NCI-H2196 treated with DMSO at 0.1 percent for 48 hours (cell line): ENCODE data around the gene FUT4.
A peak's percentile ranks its signal among the peaks of the same experiment; 100 is the strongest.
"Not testable (repeated sequence)": the region's sequence is repeated elsewhere in the genome, so short reads cannot be mapped to it uniquely, and the experiment has no call there.

ENCODE experiments used
- DNase-seq: peaks from one replicate; lab custom pipeline; 2025; ENCODE audit not compliant: unreplicated experiment; lab: John Stamatoyannopoulos, UW

The FUT4 gene, protein sequence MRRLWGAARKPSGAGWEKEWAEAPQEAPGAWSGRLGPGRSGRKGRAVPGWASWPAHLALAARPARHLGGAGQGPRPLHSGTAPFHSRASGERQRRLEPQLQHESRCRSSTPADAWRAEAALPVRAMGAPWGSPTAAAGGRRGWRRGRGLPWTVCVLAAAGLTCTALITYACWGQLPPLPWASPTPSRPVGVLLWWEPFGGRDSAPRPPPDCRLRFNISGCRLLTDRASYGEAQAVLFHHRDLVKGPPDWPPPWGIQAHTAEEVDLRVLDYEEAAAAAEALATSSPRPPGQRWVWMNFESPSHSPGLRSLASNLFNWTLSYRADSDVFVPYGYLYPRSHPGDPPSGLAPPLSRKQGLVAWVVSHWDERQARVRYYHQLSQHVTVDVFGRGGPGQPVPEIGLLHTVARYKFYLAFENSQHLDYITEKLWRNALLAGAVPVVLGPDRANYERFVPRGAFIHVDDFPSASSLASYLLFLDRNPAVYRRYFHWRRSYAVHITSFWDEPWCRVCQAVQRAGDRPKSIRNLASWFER

DNA sequence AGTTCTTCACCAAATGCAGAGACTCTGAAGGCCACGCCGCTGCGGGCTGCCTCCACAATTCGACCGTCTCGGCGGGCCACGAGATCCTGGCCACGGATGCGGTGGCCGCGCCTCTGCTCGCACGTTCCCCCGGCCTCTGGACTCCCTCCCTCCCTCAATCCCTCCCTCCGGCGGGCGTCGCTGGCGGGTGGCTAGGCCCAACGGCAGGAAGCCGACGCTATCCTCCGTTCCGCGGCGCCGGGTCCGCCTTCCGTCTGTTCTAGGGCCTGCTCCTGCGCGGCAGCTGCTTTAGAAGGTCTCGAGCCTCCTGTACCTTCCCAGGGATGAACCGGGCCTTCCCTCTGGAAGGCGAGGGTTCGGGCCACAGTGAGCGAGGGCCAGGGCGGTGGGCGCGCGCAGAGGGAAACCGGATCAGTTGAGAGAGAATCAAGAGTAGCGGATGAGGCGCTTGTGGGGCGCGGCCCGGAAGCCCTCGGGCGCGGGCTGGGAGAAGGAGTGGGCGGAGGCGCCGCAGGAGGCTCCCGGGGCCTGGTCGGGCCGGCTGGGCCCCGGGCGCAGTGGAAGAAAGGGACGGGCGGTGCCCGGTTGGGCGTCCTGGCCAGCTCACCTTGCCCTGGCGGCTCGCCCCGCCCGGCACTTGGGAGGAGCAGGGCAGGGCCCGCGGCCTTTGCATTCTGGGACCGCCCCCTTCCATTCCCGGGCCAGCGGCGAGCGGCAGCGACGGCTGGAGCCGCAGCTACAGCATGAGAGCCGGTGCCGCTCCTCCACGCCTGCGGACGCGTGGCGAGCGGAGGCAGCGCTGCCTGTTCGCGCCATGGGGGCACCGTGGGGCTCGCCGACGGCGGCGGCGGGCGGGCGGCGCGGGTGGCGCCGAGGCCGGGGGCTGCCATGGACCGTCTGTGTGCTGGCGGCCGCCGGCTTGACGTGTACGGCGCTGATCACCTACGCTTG lies at the start of gene FUT4:
TSS of gene FUT4 (plus strand) at position 227 of the 951 bp plus-strand sequence. CDS start at position 440, 213 bp downstream.
- peak; percentile 77 for DNase-seq

DNA sequence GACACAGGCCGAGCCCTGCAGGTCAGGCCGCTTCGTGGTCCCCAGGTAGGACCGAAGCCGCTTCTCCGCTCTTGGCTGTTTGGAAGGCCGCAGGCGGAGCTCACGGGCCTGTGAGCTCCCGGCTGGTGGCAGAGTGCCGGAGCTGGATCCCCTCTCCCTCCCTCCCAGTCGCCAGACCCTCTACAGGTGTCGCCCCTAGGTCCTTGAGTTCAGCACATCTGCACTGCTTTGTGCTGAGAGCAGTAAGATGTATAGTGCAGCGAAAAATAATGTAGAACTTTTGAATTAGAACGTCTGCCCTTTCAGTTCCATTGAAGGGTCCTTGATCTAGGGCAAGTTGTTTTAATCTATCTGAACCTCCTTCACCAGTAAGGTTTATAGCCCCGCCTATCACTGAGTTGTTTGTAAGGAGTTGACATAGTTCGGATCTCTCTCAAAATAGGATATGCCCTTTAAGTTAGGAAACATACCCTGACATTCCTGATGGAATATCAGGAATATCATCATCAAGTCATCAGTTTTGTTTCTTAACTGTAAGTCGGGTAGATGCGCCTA lies 49.5 kb upstream of the FUT4 start:
- no peak for DNase-seq

DNA sequence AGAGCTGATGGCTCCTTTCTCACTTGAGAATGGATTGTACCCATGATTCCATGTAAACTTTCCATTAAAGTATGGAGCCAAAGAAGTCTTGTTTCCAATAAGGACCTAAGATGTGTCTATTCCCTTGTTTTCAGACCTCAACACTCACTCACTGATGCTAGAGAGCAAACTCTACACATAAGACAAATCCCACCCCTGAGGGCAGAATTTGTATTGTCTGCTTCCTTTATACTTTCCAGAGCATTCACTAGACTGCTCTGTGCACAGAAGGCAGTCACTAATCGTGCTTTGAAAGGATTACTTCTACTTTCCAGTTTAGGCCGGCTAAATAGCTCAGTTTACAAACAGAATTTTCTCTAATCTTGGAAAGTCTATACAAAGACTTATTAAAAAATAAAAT lies 43.5 kb upstream of the FUT4 start:
- DNase-seq: no peak

DNA sequence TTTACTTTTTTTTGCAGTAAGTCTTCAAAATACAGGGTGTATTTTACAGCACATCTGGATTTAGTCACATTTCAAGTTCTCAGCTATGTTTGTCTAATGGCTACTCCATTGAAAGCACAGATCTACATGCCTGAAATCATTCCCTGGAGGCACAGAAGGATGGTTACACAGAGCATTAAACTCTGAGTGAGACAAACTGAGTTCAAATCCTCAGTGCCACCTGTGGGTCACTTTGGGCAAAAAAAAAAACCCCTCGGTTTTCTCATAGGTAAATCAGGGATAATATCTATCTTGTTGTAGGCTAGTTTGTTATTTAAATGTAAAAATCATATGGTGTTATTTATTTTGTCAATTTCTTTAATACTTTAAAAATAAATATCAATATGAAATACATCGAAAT lies 42.2 kb upstream of the FUT4 start:
- no peak for DNase-seq

DNA sequence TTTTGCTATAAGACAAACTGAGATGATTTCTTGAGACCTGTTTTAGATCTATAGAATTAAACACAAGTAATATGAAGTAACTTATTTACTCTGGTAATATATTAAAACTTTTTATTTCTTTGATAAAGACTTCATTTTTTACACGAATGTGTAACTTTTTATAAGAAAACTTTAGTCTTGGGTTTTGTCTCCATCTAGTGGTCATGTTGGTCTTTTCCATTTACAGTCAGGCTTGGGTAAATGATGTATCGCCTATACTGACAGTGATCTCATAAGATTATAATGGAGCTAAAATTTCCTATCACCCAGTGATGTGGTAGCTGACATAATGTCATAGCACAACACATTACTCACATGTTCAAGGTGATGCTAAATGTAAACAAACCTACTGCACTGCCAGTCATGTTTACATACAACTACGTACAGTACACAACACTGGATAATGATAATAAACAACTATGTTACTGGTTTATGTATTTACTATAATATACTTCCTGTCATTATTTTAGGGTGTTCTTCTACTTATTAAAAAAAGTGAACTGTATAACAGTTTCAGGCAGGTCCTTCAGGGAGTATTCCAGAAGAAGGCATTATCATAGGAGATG lies 38.9 kb upstream of the FUT4 start:
- no peak for DNase-seq

DNA sequence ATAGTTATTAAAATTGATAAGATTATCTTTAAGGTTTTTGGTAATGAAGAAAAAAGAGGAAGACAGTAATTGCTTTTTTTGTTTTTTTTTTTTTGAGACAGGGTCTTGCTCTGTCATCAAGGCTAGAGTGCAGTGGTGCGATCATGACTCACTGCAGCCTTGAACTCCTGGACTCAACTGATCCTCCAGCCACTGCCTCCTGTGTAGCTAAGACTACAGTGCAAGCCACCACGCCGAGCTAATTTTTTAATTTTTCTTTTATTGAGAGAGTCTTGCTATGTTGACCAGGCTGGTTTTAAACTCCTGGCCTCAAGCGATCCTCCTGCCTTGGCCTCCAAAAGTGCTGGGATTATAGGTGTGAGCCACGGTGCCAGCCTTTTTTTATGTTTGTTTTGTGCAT lies 37.2 kb upstream of the FUT4 start:
- not testable (repeated sequence) for DNase-seq

DNA sequence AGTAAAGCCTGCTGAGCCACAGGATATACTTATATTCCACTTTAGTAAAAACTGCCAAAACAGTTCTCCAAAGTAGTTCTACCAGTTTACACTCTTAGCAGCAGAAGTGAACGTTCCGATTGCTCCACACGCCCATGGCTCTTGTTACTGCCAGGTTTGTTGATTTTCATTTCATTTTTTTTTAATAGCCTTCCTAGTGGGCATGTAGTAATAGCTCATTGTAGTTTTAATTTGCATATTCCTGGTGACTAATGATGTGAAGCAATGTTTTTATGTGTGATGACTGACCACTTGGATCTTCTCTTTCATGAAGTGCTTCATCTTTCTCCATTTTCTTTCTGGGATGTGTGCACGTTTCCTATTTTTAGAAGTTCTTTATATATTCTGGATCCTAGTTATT lies 36.2 kb upstream of the FUT4 start:
- DNase-seq: no peak

DNA sequence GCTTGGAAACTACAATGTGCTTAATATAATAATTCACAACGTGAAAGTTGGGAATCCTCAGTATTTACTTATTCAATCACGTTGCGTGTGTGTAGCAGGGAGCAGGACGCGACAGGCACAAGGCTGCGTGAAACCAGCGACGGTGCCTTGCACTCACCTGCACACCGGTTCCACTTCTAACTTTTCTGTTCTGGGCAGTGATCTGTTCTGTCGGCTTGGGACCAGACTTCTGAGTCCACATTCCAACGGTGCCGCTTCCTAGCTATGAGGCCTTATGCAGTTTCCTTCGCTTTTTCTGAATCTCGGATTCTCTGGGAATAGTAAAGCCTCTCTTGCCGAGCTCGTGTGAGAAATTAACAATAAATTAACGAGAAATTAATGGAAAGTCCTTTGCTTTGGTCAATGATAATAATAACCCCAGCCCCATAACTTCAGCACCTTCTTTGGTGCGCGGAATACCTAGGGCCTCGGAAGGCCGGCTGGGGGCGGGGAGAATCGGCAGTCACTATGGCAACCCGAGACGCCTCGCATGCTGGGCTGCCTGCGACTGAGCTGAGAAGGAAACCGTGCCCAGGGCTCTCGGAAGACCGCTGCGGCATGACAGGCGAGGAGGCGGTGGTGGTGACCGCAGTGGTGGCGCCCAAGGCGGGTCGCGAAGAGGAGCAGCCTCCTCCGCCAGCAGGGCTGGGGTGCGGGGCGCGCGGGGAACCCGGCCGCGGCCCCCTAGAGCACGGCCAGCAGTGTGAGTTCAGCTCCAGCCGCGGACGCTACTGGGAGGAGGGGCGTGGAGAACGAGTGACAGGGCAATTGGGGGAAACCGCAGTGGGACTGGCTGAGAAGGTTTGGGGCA lies 31.6 kb upstream of the FUT4 start, which contains the start of gene C11orf97:
TSS of gene C11orf97 (plus strand) at position 530 of the 850 bp plus-strand sequence. CDS start at position 598, 68 bp downstream.
- DNase-seq: no peak

DNA sequence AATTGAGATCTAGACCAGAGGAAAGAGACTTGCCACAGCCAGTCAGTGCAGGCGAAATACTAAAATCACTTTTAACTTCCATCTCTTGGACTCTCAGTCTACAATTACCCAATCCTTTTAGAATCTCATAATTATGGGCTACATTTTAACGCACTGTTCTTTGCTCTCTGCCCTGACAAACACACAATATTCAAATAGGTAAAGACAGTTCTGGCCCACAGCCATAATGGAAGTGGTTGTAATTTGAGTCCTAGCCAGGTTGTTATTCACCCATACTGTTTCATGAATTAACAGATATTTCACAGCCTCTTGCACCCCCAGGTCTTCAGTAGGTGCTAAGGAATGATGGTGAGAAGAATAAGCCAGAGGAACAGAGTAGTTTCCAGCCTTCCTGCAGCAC lies 30.6 kb upstream of the FUT4 start:
- peak; percentile 36 for DNase-seq

DNA sequence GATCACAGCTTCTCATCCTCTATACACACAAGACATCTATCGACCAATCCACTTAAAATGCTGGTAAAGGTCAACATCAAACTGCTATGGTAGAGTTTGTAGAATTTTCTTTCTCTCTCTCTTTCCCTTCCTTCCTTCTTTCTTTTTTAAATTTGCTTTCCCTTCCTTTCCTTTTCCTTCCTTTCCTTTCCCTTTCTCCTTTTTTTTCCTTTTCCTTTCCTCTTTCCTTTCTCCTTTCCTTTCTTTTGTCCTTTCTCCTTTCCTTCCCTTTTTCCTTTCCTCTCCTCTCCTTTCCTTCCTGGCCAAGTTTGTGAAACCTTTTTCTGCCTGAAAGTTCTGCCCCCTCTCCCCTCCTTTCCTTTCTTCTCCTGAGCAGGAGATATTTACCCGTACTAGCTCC lies 28.3 kb upstream of the FUT4 start:
- DNase-seq: no peak

DNA sequence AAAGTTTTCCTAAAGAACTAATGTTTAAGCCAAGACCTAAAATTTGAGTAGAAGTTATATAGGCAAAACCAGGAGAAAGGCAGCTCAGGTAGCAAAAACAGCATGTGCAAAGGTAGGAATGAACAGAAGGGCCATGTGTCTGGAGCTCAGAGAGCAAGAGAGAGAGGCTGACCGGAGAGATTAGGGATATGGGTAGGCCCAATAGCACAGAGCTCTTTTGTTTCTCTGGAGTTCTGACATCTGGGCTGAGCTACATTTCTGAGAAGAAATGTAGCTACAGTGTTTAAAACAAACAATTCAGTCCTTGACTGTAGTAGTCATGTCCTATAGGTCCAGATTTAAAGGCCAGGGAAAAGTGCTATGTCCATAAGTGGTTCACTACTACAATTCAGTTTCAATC lies 27.0 kb upstream of the FUT4 start:
- no peak for DNase-seq

DNA sequence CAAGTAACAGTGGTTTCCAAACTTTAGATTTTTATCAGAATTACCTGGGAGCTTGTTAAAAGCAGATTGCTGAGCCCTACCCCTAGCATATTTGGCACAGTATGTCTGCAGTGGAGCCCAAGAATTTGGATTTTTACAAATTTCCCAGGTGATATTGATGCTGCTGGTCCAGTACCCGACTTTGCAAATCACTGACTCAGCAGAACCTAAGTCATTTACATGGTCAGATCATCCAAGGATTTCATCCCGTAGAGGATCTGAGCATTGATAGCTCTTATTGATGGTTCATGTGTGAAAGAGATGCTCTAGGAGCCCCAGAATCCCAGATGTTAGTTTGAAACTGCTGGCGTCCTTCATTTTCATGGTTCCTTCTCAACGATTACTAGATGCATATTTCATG lies 25.4 kb upstream of the FUT4 start:
- DNase-seq: no peak

DNA sequence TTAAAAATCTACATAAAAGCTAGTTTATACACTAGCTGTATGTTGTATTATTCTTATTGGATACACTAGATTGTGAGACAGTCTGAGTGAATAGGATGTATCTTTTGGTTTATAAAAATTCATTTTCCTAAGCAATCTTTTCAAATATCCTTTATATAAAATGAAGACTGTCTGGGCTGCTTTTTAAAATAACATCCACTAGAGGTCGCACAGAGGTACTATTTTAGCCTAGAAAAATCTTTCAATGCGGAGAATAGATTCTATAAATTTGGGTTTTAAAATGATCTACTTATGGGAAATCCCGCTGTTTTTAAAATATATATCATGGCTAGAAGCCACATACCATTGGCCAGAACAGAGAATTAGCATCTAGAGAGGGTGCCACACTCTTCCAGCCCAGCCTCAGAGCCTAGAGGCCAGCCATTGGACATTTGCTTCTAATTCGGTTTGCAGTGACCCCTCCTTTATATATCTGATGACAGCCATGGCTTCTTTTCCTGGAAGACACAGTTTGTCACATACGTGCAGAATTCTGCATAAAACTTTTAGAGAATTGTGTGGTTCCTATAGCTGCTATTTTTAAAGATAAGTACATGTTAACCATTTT lies 24.1 kb upstream of the FUT4 start:
- DNase-seq: no peak

DNA sequence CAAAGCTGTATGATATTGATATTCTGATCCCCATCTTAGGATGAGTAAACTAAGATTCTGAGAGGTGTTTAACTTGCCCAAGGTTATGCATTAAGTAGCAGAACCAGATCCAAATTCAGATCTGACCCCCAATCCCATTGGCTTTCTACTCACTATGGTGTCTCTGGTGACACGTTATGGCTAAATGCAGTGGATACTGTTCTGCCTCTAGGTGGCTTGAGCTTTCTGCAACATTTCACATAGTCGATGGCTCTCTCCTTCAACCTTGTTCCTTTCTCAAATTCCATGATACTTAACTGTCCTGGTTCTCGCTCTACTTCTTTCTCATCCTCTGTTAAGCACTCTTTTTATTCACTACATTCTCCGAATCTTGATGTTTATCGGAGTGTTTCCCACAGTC lies 22.0 kb upstream of the FUT4 start:
- no peak for DNase-seq

DNA sequence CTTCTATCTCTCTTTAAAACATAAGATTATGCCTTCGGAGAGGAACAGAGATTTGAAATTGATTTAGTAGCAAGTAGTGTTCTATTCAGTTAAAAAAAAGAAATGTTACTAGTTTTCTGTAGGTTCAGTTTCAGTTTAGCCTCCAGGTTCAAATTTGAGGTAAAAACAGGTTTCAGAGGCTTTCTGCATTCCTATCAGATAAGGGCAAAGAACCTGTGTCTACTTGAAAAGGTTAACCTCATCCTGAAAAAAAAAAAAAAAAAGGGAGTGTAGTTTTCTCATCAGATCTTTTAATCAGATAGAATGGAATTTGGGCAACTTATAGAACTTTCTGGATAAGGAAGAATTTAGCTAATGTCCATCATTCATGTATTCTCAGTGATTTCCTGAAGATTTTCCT lies 19.4 kb upstream of the FUT4 start:
- no peak for DNase-seq

DNA sequence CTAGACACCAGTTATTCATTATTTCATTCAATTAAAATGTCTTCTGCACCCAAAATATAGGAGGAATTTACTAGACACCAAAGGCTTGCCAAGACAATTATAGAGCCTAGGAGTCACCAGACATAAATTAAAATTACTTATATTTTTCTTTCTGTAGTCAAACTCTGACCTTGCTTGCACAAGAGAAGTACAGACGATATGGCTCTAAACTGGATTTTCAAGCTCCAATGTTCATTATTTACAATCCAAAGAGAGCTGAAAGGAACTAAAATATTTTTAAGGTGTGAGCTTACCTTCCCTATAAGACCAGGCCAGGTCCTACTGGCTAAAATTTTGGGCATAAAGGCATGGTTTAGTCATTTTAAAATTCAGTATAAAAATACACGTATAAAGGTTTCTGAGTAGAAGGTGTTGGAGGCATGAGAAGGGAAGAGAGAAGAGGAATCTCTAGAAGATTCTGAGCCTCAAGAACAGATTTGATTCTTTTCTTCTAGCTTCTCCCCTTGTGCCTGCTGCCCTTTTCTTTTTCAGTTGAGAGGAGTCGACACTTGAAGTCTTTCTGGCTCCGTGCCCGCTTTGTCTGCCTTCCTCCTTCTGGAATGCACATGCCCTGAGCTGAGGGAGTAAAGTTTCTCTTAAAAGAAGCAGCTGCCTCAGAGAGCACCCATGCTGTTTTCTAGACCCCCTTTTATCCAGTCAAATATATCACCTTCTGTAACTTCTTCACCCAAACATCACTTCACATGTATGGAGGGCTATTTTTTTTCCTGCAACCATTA lies 18.0 kb upstream of the FUT4 start:
- no peak for DNase-seq

DNA sequence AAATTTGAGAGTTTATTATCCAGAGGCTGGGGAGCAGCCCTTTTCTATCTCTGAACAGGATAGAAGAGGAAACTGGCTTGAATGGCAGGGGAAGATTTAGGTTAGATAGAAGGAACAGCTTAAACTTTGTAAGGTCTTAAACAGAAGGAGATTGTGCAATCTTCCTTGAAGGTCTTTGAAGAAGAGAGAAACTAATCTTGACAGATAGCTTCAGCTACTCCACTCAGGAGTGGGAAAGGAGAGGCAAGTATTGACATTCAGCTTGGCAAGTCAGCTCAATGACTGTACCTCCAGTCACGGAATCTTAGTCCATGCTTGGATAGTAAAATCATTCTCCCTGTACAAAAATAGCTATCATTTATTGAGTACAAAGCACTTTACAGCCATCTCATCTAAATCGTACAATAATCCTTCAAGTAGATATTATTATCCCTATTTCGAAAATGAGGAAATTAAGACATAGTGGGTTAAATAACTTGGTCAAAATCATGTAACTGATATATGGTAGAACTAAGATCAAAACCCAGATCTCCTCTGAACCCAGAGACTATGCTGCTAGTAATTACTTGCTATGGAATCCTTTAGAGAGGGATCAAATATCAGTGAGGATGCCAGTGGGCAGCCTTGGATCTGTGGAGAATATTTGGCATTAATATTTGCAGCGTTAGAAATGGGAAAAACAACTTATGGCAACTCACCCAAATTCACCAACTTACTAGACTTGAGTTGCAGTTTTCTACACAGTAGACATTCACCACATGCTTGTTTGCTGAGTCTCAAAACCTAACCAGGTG lies 16.9 kb upstream of the FUT4 start:
- DNase-seq: no peak

DNA sequence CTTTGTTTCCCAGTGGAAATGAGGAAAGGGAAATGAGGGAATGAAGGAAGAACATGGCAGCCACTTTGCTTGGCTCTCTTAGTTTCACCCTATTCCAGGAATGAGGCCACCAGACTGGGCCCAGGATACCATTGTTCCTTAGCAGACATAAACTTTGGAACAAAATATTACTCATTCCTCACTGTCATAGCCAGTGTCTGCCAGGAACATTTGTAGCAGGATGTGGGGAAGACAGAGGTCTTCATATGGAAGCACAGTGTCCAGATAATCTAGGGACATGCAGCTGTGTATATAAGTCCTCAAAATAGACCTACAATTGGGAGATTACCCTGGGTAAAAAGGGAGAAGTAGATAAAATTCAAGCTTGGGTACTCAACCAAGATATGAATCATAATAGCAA lies 15.2 kb upstream of the FUT4 start:
- DNase-seq: no peak
